HCT116 (cell line): ENCODE data around the gene LHFPL6. TPM values are rescaled to one million over a fixed set of nuclear protein-coding genes. Genes with fewer than 3 reads are reported as not detected.

Experiments used
- ATAC-seq: fragments of 200-7000 bp; cut with Tn5 transposase; 2 replicates; pipeline ENCODE4 v1.9.1; 2020; ENCODE audit warnings: mild to moderate bottlenecking, moderate library complexity
- BruUV-seq: library from RNA; stranded (reverse); fragments of 400-500 nt; replicated peaks from 2 replicates; lab custom pipeline; 2021; lab: Mats Ljungman, UMichigan
- CTCF ChIA-PET: fragments of 300-600 bp; sonication (Branson Sonifier 250); formaldehyde crosslinking; loops from one replicate; lab custom pipeline; 2021; ENCODE audit warnings: antibody characterized with exemption; lab: Charles Lee
- POLR2A ChIA-PET: fragments of 300-600, 350-600 bp; sonication (Branson Sonifier 250); formaldehyde crosslinking; loops from one replicate; lab custom pipeline; 2021; ENCODE audit warnings: antibody characterized with exemption; lab: Charles Lee
- RAD21 ChIA-PET, 2 experiments: fragments of 300-600 bp; sonication (Branson Sonifier 250); formaldehyde crosslinking; loops; one replicate each; lab custom pipeline; 2023; ENCODE audit warnings: low total read pairs in 2 of 2; ENCODE audit not compliant: uncharacterized antibody in 2 of 2, unreplicated experiment in 2 of 2, low non-redundant PET in 1 of 2; lab: Charles Lee
- DNase-seq: peaks from one replicate; pipeline ENCODE4 v3.0.0-alpha.2; 2010; ENCODE audit warnings: low read depth, low spot score
- H2AFZ ChIP-seq: fragments of 200-600 bp; shearing (Covaris generic), sonication (generic); 2 replicates; pipeline ENCODE4 v1.6.1; 2017; ENCODE audit warnings: low read depth, mixed run types, mixed read lengths, antibody characterized with exemption, low read length; ENCODE audit not compliant: poor library complexity, severe bottlenecking
- H3K27ac ChIP-seq: 2 replicates; pipeline ENCODE4 v1.5.1; 2012; ENCODE audit warnings: low read depth, low read length
- H3K27me3 ChIP-seq: fragments of 200-600 bp; sonication (generic); 2 replicates; pipeline ENCODE4 v1.6.1; 2016; ENCODE audit warnings: mixed run types, low read length, mixed read lengths; ENCODE audit not compliant: insufficient read depth
- H3K36me3 ChIP-seq, 2 experiments: fragments of 200-500 bp in 1 of 2; fragments of 200-600 bp in 1 of 2; sonication (Bioruptor generic) in 1 of 2; sonication (generic) in 1 of 2; 2 replicates each; pipeline versions ENCODE4 v1.5.1 to v1.6.1; 2014 to 2016; ENCODE audit warnings: low read length in 2 of 2, inconsistent platforms in 1 of 2, mixed read lengths in 1 of 2, mixed run types in 1 of 2; ENCODE audit not compliant: insufficient read depth in 2 of 2, control insufficient read depth in 1 of 2
- H3K4me1 ChIP-seq, 2 experiments: fragments of 200-600 bp in 1 of 2; sonication (generic) in 1 of 2; 2 replicates each; pipeline versions ENCODE4 v1.5.1 to v1.6.1; 2012 to 2017; ENCODE audit warnings: low read length in 2 of 2, inconsistent platforms in 1 of 2, mild to moderate bottlenecking in 1 of 2, mixed read lengths in 1 of 2, mixed run types in 1 of 2, moderate library complexity in 1 of 2; ENCODE audit not compliant: insufficient read depth in 2 of 2, control insufficient read depth in 1 of 2
- H3K4me2 ChIP-seq: fragments of 200-600 bp; sonication (generic); 2 replicates; pipeline ENCODE4 v1.6.1; 2017; ENCODE audit warnings: mixed run types, low read length, mixed read lengths
- H3K4me3 ChIP-seq, 2 experiments: fragments of 200-600 bp in 1 of 2; sonication (generic) in 1 of 2; replicated peaks in 1 of 2; 2 replicates each; pipeline ENCODE4 v1.5.1; 2011 to 2016; ENCODE audit warnings: low read length in 2 of 2, control low read depth in 1 of 2, low read depth in 1 of 2, mild to moderate bottlenecking in 1 of 2, mixed read lengths in 1 of 2, mixed run types in 1 of 2
- H3K79me2 ChIP-seq: fragments of 200-600 bp; sonication (generic); 2 replicates; pipeline ENCODE4 v1.6.1; 2017; ENCODE audit warnings: mild to moderate bottlenecking, mixed run types, low read length, moderate library complexity, mixed read lengths; ENCODE audit not compliant: insufficient read depth
- H3K9ac ChIP-seq: fragments of 200-600 bp; sonication (generic); 2 replicates; pipeline ENCODE4 v1.6.1; 2016; ENCODE audit warnings: low read length, mixed read lengths
- H3K9me2 ChIP-seq: fragments of 200-600 bp; sonication (generic), shearing (Covaris generic); 2 replicates; pipeline ENCODE4 v1.6.1; 2017; ENCODE audit warnings: mixed run types, mild to moderate bottlenecking, moderate library complexity; ENCODE audit not compliant: insufficient read depth
- H3K9me3 ChIP-seq, 2 experiments: fragments of 200-500 bp in 1 of 2; fragments of 200-600 bp in 1 of 2; sonication (Bioruptor generic) in 1 of 2; sonication (generic) in 1 of 2; 2 replicates each; pipeline ENCODE4 v1.6.1; 2014 to 2017; ENCODE audit warnings: low read length in 2 of 2, mixed read lengths in 2 of 2, inconsistent platforms in 1 of 2, low read depth in 1 of 2, mild to moderate bottlenecking in 1 of 2, mixed run types in 1 of 2, moderate library complexity in 1 of 2; ENCODE audit not compliant: control insufficient read depth in 1 of 2, insufficient read depth in 1 of 2
- H4K20me1 ChIP-seq: fragments of 200-600 bp; sonication (generic), shearing (Covaris generic); 2 replicates; pipeline ENCODE4 v1.6.1; 2017; ENCODE audit warnings: mixed run types, mild to moderate bottlenecking, moderate library complexity; ENCODE audit not compliant: insufficient read depth
- ELF1 ChIP-seq: IDR thresholded peaks from 2 replicates; pipeline ENCODE4 v1.6.1; 2012; ENCODE audit warnings: low read depth, borderline replicate concordance
- EZH2 ChIP-seq: fragments of 200-600 bp; sonication (generic); IDR thresholded peaks from 2 replicates; pipeline ENCODE4 v1.6.1; 2017; ENCODE audit warnings: antibody characterized with exemption, mixed run types
- EZH2phosphoT487 ChIP-seq: fragments of 200-600 bp; IDR thresholded peaks from 2 replicates; pipeline ENCODE4 v1.6.1; 2018; ENCODE audit warnings: antibody characterized with exemption, borderline replicate concordance
- FOSL1 ChIP-seq: IDR thresholded peaks from 2 replicates; pipeline ENCODE4 v1.6.1; 2012; ENCODE audit warnings: low read depth
- POLR2AphosphoS5 ChIP-seq: IDR thresholded peaks from 2 replicates; pipeline ENCODE4 v1.6.1; 2011; ENCODE audit warnings: mild to moderate bottlenecking, low read depth, low read length, moderate library complexity
- SP1 ChIP-seq: IDR thresholded peaks from 2 replicates; pipeline ENCODE4 v1.6.1; 2012; ENCODE audit warnings: low read depth
- TCF7L2 ChIP-seq: IDR thresholded peaks from 2 replicates; pipeline ENCODE4 v1.7.0; 2011; ENCODE audit warnings: borderline replicate concordance, inconsistent platforms; ENCODE audit not compliant: insufficient read depth, insufficient read length; ENCODE audit errors: extremely low read depth
- intact Hi-C: fragments of 100-400 bp; cut with micrococcal nuclease; formaldehyde crosslinking; loops from 2 replicates; pipeline ENCODE4 v1.10.0; 2022
- total RNA-seq: library from RNA; stranded (reverse); gene quantifications from one replicate; pipeline ENCODE4 v1.2.1, GENCODE V29; 2021; ENCODE audit not compliant: unreplicated experiment
- TF ChIP-seq, protein P1 (sequence below): IDR thresholded peaks from 2 replicates; pipeline ENCODE4 v1.6.1; 2011; ENCODE audit warnings: mild to moderate bottlenecking, low read length, moderate library complexity; ENCODE audit not compliant: insufficient replicate concordance; ENCODE audit errors: extremely low read depth
- TF ChIP-seq, protein P2 (sequence below), 3 experiments: fragments of 200-600 bp in 1 of 3; sonication (generic) in 1 of 3; IDR thresholded peaks in 2 of 3; conservative IDR thresholded peaks in 1 of 3; 2 replicates each; pipeline ENCODE4 v1.5.1; 2012 to 2017; ENCODE audit warnings: low read depth in 2 of 3, low read length in 2 of 3, antibody characterized with exemption in 1 of 3, borderline replicate concordance in 1 of 3, control low read depth in 1 of 3, mild to moderate bottlenecking in 1 of 3, mixed read lengths in 1 of 3, mixed run types in 1 of 3, moderate library complexity in 1 of 3; ENCODE audit not compliant: insufficient read depth in 1 of 3
- TF ChIP-seq, protein P3 (sequence below): IDR thresholded peaks from 2 replicates; pipeline ENCODE4 v1.6.1; 2012

LHFPL6 gene
- total RNA-seq, 1 experiment from 2014 or later: 0.22 TPM

DNA sequence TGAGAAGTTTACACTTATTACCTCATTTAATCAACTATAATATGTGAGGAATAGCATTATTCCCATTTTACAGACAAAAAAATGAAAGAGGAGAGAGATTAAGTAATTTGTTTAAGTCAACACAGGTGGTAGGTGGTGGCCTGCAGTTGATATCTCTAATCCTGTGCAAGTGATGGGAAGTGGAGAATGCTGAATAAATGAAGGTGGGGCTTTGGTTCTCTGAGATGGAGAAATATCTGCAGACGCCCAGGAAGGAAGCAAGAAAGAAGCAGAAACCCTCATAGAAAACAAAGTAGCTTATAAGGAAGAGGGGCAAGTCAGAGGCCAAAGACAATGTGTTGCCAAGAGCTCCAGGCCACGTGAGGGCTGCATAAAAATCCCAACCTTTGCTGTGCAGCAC, 290.4 kb downstream of the LHFPL6 start (continued):
- TF ChIP-seq POLR2AphosphoS5 (no peak), EZH2 (no peak), FOSL1 (no peak), TCF7L2 (no peak)

DNA sequence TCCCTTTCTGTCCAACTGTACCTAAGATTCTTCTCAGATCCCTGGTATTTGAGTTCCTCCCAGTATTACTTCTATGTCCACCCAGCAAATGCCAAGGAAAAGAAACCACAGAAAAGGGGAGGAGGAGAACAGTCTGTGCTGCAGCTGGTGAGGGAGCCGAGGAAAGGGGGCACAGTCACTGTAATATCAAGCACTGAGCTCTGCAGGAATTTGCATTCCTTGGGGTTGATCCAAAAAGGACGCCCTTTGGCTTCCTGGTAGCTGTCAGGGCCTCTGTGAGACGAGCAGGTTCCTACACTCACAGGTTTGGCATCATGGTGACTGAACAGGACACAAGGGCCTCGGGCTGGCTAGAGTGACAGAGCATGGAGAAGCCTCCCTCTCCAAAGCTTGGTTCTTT, 291.4 kb downstream of the LHFPL6 start:
- Histone ChIP-seq H2AFZ (no peak overlapping the region), H3K4me3 (no peak overlapping the region), H3K9ac (no peak overlapping the region), H3K9me3 (no peaks in the 10 kb centered on the region), H3K4me2 (no peak overlapping the region), H3K4me1 (no peaks in the 10 kb centered on the region), H3K27me3 (peaks cover 15% of the 10 kb centered on the region), H3K79me2 (no peaks in the 10 kb centered on the region), H4K20me1 (no peaks in the 10 kb centered on the region), H3K36me3 (no peaks in the 10 kb centered on the region), H3K9me2 (no peaks in the 10 kb centered on the region), H3K27ac (no peak overlapping the region)
- TF ChIP-seq, protein P1, sequence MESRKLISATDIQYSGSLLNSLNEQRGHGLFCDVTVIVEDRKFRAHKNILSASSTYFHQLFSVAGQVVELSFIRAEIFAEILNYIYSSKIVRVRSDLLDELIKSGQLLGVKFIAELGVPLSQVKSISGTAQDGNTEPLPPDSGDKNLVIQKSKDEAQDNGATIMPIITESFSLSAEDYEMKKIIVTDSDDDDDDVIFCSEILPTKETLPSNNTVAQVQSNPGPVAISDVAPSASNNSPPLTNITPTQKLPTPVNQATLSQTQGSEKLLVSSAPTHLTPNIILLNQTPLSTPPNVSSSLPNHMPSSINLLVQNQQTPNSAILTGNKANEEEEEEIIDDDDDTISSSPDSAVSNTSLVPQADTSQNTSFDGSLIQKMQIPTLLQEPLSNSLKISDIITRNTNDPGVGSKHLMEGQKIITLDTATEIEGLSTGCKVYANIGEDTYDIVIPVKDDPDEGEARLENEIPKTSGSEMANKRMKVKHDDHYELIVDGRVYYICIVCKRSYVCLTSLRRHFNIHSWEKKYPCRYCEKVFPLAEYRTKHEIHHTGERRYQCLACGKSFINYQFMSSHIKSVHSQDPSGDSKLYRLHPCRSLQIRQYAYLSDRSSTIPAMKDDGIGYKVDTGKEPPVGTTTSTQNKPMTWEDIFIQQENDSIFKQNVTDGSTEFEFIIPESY: no peak
- TF ChIP-seq EZH2phosphoT487 (no peak), FOSL1 (no peak), ELF1 (no peak), SP1 (no peak)
- TF ChIP-seq, protein P2, sequence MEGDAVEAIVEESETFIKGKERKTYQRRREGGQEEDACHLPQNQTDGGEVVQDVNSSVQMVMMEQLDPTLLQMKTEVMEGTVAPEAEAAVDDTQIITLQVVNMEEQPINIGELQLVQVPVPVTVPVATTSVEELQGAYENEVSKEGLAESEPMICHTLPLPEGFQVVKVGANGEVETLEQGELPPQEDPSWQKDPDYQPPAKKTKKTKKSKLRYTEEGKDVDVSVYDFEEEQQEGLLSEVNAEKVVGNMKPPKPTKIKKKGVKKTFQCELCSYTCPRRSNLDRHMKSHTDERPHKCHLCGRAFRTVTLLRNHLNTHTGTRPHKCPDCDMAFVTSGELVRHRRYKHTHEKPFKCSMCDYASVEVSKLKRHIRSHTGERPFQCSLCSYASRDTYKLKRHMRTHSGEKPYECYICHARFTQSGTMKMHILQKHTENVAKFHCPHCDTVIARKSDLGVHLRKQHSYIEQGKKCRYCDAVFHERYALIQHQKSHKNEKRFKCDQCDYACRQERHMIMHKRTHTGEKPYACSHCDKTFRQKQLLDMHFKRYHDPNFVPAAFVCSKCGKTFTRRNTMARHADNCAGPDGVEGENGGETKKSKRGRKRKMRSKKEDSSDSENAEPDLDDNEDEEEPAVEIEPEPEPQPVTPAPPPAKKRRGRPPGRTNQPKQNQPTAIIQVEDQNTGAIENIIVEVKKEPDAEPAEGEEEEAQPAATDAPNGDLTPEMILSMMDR (IDR thresholded peaks at IDR 0.05 in 2 of 3, conservative IDR thresholded peaks at IDR 0.05 in 1 of 3; ENCODE audit: borderline replicate concordance in 1 of 3, insufficient read depth in 1 of 3, low read depth in 2 of 3, low read length in 2 of 3): no peak
- TF ChIP-seq, protein P3, sequence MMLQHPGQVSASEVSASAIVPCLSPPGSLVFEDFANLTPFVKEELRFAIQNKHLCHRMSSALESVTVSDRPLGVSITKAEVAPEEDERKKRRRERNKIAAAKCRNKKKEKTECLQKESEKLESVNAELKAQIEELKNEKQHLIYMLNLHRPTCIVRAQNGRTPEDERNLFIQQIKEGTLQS: no peak
- RAD21 ChIA-PET: no interaction called here
- DNase-seq (no peak), ATAC-seq (no peak)
- POLR2A ChIA-PET: no interaction called here
- CTCF ChIA-PET: no interaction called here
- intact Hi-C loops: no loop called here
- BruUV-seq: no TSS peak
